Measurements from ENCODE around the gene SMIM5. TPM values are rescaled to one million over a fixed set of nuclear protein-coding genes. Genes with fewer than 3 reads are reported as not detected.
A peak's percentile ranks its signal among the peaks of the same experiment; 100 is the strongest.

SMIM5 gene
- total and polyA plus RNA-seq, 2 of the 13 experiments (the other 11 are each of a cell fraction or from before 2014, with no cell fraction given): not detected

GRCh38 chr17:75633486-75634375, 497 bp downstream of the SMIM5 start (continued):
- peak; percentile 49 for TF ChIP-seq ZNF687 (CRISPR knock-in tag; IDR thresholded peaks at IDR 0.05)
- peak; percentile 56; the same call in 1 of the 2 replicates for TF ChIP-seq ZMYM3 (CRISPR knock-in tag; IDR thresholded peaks at IDR 0.05)
- peak; percentile 99 for TF ChIP-seq SIX1 (CRISPR knock-in tag; IDR thresholded peaks at IDR 0.05; ENCODE audit: borderline replicate concordance)
- peak; percentile 64; the same call in 1 of the 2 replicates for TF ChIP-seq SPEN (CRISPR knock-in tag; IDR thresholded peaks at IDR 0.05; ENCODE audit: low read depth)
- peak; percentile 21; the same call in 1 of the 2 replicates for TF ChIP-seq ELF1 (CRISPR knock-in tag; IDR thresholded peaks at IDR 0.05)
- no peak for TF ChIP-seq U2AF1 (optimal IDR thresholded peaks at IDR 0.05; ENCODE audit: low read depth, low read length)
- no peak for TF ChIP-seq TAF1 (CRISPR knock-in tag; IDR thresholded peaks at IDR 0.05)
- TF ChIP-seq NR3C1 (CRISPR knock-in tag; IDR thresholded peaks at IDR 0.05): no peak
- TF ChIP-seq MAZ (IDR thresholded peaks at IDR 0.05; ENCODE audit: borderline replicate concordance, low read depth, low read length): no peak
- TF ChIP-seq MAZ (CRISPR knock-in tag; IDR thresholded peaks at IDR 0.05; ENCODE audit: low read depth): no peak
- peak; percentile 29; the same call in 1 of the 2 replicates for TF ChIP-seq ZNF44 (CRISPR knock-in tag; IDR thresholded peaks at IDR 0.05)
- TF ChIP-seq ZBTB21 (CRISPR knock-in tag; IDR thresholded peaks at IDR 0.05): no peak
- TF ChIP-seq ZNF766 (CRISPR knock-in tag; IDR thresholded peaks at IDR 0.05; ENCODE audit: borderline replicate concordance): 0 out of 2 replicates have a peak, but pooled peaks have one; percentile 63
- peak; percentile 18; the same call in 1 of the 2 replicates for TF ChIP-seq MED1 (CRISPR knock-in tag; IDR thresholded peaks at IDR 0.05)
- TF ChIP-seq, protein P1, sequence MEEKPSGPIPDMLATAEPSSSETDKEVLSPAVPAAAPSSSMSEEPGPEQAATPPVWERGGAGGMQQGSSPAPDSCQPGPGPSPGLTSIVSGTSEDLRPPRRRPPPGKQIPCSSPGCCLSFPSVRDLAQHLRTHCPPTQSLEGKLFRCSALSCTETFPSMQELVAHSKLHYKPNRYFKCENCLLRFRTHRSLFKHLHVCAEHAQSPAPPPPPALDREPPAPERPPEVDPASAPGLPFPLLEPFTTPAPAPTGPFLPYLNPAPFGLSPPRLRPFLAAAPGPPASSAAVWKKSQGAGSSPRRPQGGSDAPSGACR (CRISPR knock-in tag; IDR thresholded peaks at IDR 0.05): 0 out of 2 replicates have a peak, but pooled peaks have one; percentile 21
- TF ChIP-seq ZNF501 (CRISPR knock-in tag; IDR thresholded peaks at IDR 0.05): 0 out of 2 replicates have a peak, but pooled peaks have one; percentile 28
- TF ChIP-seq FOSL2 (CRISPR knock-in tag; IDR thresholded peaks at IDR 0.05): peak; percentile 48
- TF ChIP-seq ZNF576 (CRISPR knock-in tag; IDR thresholded peaks at IDR 0.05): 0 out of 2 replicates have a peak, but pooled peaks have one; percentile 57
- TF ChIP-seq KDM5B (CRISPR knock-in tag; IDR thresholded peaks at IDR 0.05; ENCODE audit: borderline replicate concordance): peak; percentile 56
- TF ChIP-seq MAX (IDR thresholded peaks at IDR 0.05): peak; percentile 51; the same call in 1 of the 2 replicates
- no peak for TF ChIP-seq MATR3 (CRISPR knock-in tag; IDR thresholded peaks at IDR 0.05)
- no peak for TF ChIP-seq GLMP (CRISPR knock-in tag; IDR thresholded peaks at IDR 0.05; ENCODE audit: borderline replicate concordance)
- peak; percentile 65; the same call in 1 of the 2 replicates for TF ChIP-seq RBAK (CRISPR knock-in tag; IDR thresholded peaks at IDR 0.05)
- TF ChIP-seq RFX3 (CRISPR knock-in tag; IDR thresholded peaks at IDR 0.05): peak; percentile 78

Measured in HepG2 (cell line).